Measurements from ENCODE around the gene SPCS2. TPM values are rescaled to one million over a fixed set of nuclear protein-coding genes. Genes with fewer than 3 reads are reported as not detected.

SPCS2 gene
- polyA plus RNA-seq, 2 of the 4 experiments (the other 2 are of a cell fraction), result 233 to 391 TPM

GRCh38 chr11:74954199-74954598, 5.1 kb downstream of the SPCS2 start (continued):
- TF ChIP-seq RAD21 (conservative IDR thresholded peaks at IDR 0.05 in 1 of 2, IDR thresholded peaks at IDR 0.05 in 1 of 2), result no peak
- TF ChIP-seq RARB (CRISPR knock-in tag; IDR thresholded peaks at IDR 0.05), result no peak
- no peak for TF ChIP-seq CEBPB (IDR thresholded peaks at IDR 0.05)
- no peak for TF ChIP-seq NR3C1 (IDR thresholded peaks at IDR 0.05)
- TF ChIP-seq BHLHE40 (IDR thresholded peaks at IDR 0.05; ENCODE audit: low read depth, low read length), result no peak
- TF ChIP-seq GATA3 (IDR thresholded peaks at IDR 0.05; ENCODE audit: borderline replicate concordance), result no peak
- TF ChIP-seq ELK1 (IDR thresholded peaks at IDR 0.05; ENCODE audit: low read depth, low read length), result no peak
- no peak for TF ChIP-seq KDM5A (IDR thresholded peaks at IDR 0.05)
- TF ChIP-seq REST (IDR thresholded peaks at IDR 0.05), result no peak
- TF ChIP-seq POLR2AphosphoS2 (conservative IDR thresholded peaks at IDR 0.05; ENCODE audit: low read length), result no peak
- TF ChIP-seq MAX (IDR thresholded peaks at IDR 0.05), result no peak

GRCh38 chr11:74956397-74957015, 7.4 kb downstream of the SPCS2 start:
- FAIRE-seq, result no peak
- TF ChIP-seq HOXB5 (CRISPR knock-in tag; IDR thresholded peaks at IDR 0.05) (no peak), SMC3 (IDR thresholded peaks at IDR 0.05) (no peak), CTCF (IDR thresholded peaks at IDR 0.05) (no peak), MYC (IDR thresholded peaks at IDR 0.05; ENCODE audit: borderline replicate concordance, low read length) (no peak), RARB (CRISPR knock-in tag; IDR thresholded peaks at IDR 0.05) (no peak), FOXS1 (CRISPR knock-in tag; IDR thresholded peaks at IDR 0.05) (no peak), ZFP36 (IDR thresholded peaks at IDR 0.05; ENCODE audit: borderline replicate concordance, partially characterized antibody) (no peak), FOSB (CRISPR knock-in tag; IDR thresholded peaks at IDR 0.05) (no peak), NPAS2 (CRISPR knock-in tag; IDR thresholded peaks at IDR 0.05; ENCODE audit: borderline replicate concordance) (no peak), NR3C1 (IDR thresholded peaks at IDR 0.05) (no peak), FOSL2 (IDR thresholded peaks at IDR 0.05) (no peak), FOSL2 (CRISPR knock-in tag; IDR thresholded peaks at IDR 0.05) (no peak), ZSCAN20 (CRISPR knock-in tag; IDR thresholded peaks at IDR 0.05) (no peak), HMGXB4 (CRISPR knock-in tag; IDR thresholded peaks at IDR 0.05; ENCODE audit: borderline replicate concordance) (no peak), BHLHE40 (IDR thresholded peaks at IDR 0.05; ENCODE audit: low read depth, low read length) (no peak), RFX5 (IDR thresholded peaks at IDR 0.05) (no peak), POLR2AphosphoS2 (conservative IDR thresholded peaks at IDR 0.05; ENCODE audit: low read length) (no peak), POLR2A (IDR thresholded peaks at IDR 0.05; ENCODE audit: low read length) (no peak), TP53 (CRISPR knock-in tag; IDR thresholded peaks at IDR 0.05) (no peak), HOXA7 (CRISPR knock-in tag; IDR thresholded peaks at IDR 0.05) (no peak)
- Histone ChIP-seq H3K9me3 (no peaks in the 10 kb centered on the region), H3K4me3 (no peak overlapping the region), H3K4me2 (no peak overlapping the region), H3K27ac (no peak overlapping the region), H3K4me1 (0 out of 3 replicates have a peak, but pooled peaks cover 5% of the 10 kb centered on the region)
- DNase-seq (ENCODE audit: low read depth in 1 of 2, low spot score in 1 of 2), result no peak
- ChIA-PET CTCF (interaction anchor here (1.1 to 1.7 kb wide), 2 partner anchors 27 to 285 kb away, joined by 3 to 4 read pairs; no protein-coding TSS in a partner anchor), POLR2A (no interaction called here)
- ATAC-seq, result no peak
- WGBS (ENCODE audit: missing lambda C conversion rate), result 94% methylated on average over 4 of the region's 4 CpGs
